ENCODE measurements around the gene PXDN.

Gene PXDN

GRCh38 chr2:1693723-1694122, 50.6 kb downstream of the PXDN start:
- H3K9ac ChIP-seq (ENCODE audit: insufficient read length, low read depth) = no peak overlapping the region
- no peaks in the 10 kb centered on the region for H3K9me3 ChIP-seq (ENCODE audit: insufficient read depth, low read length)
- no peak overlapping the region for H3K4me3 ChIP-seq (ENCODE audit: insufficient read length, low read depth)
- DNase-seq (ENCODE audit: low read depth, low spot score) = no peak
- peaks cover 35% of the 10 kb centered on the region for H3K36me3 ChIP-seq (ENCODE audit: insufficient read depth, insufficient read length, low read length)
- no peaks in the 10 kb centered on the region for H3K4me1 ChIP-seq (ENCODE audit: insufficient read depth, insufficient read length)
- H3K27me3 ChIP-seq (ENCODE audit: insufficient read depth, insufficient read length) = no peaks in the 10 kb centered on the region
- TF ChIP-seq YY1 (IDR thresholded peaks at IDR 0.05; ENCODE audit: insufficient read depth, insufficient read length) (no peak), ZNF274 (IDR thresholded peaks at IDR 0.05; ENCODE audit: low read depth, low read length) (no peak), SUZ12 (IDR thresholded peaks at IDR 0.05; ENCODE audit: extremely low read depth, insufficient read depth, insufficient read length) (no peak)

DNA sequence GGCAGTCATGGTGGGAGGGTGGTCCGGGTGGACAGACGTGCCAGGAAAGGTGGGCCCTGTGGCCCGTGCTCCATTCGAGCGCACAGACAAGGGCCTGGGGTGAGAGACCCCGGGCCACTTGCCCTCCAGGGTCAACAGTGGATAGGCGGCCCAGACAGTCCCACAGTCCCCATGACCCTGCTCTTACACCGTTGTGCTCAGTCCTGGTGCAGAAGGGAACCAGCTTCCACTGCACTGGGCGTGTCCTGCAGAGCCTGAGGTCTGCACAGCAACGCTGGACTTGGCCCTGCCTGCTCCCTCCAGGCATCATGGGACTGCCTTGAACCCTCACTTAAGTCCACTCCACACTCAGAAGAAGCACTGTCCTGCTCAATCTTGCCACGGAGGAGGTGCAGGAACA, 52.0 kb downstream of the PXDN start:
- Histone ChIP-seq H3K36me3 (ENCODE audit: insufficient read depth, insufficient read length, low read length) (peaks cover 46% of the 10 kb centered on the region), H3K4me1 (ENCODE audit: insufficient read depth, insufficient read length) (peaks cover 3% of the 10 kb centered on the region), H3K27me3 (ENCODE audit: insufficient read depth, insufficient read length) (no peaks in the 10 kb centered on the region), H3K4me3 (ENCODE audit: insufficient read length, low read depth) (no peak overlapping the region), H3K9ac (ENCODE audit: insufficient read length, low read depth) (no peak overlapping the region), H3K9me3 (ENCODE audit: insufficient read depth, low read length) (no peaks in the 10 kb centered on the region)
- DNase-seq (ENCODE audit: low read depth, low spot score) = no peak
- TF ChIP-seq SUZ12 (IDR thresholded peaks at IDR 0.05; ENCODE audit: extremely low read depth, insufficient read depth, insufficient read length) (no peak), YY1 (IDR thresholded peaks at IDR 0.05; ENCODE audit: insufficient read depth, insufficient read length) (no peak), ZNF274 (IDR thresholded peaks at IDR 0.05; ENCODE audit: low read depth, low read length) (no peak)

GRCh38 chr2:1691366-1691765, 52.9 kb downstream of the PXDN start:
- peaks cover 54% of the 10 kb centered on the region for H3K36me3 ChIP-seq (ENCODE audit: insufficient read depth, insufficient read length, low read length)
- H3K27me3 ChIP-seq (ENCODE audit: insufficient read depth, insufficient read length) = no peaks in the 10 kb centered on the region

DNA sequence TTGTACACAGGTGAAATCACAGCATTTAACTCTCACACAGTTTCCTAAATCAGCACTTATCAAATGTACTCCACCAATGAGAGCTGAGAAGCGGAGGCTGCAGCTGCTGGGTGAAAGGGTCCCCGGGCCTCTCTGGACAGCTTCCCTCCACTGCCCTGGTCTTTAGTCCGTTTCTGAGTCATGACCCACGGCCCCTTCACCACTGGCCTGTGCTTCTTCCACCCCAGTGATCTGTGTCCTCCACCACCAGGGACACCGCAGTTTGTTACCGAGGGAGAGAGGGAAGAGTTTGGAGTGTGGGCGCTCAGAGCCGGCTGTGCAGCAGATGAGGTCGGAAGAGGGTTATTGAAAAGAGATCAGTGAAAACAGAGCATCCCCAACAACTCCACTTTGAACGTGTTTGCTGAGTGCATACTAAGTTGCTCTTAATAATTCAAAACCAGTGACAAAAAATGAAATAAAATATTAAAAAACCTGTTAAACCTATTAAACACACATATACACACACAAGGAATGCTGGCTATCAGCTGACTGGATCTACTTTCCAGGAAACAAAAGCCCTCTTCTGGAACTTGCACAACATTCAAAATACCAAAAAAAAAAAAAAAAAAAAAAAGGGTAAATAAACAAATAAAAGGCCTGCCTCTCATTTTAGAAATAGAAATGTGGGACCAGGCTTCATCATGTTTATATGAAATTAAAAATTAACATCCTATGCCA, 54.1 kb downstream of the PXDN start:
- no peak for DNase-seq (ENCODE audit: low read depth, low spot score)
- no peaks in the 10 kb centered on the region for H3K27me3 ChIP-seq (ENCODE audit: insufficient read depth, insufficient read length)
- H3K4me3 ChIP-seq (ENCODE audit: insufficient read length, low read depth) = no peak overlapping the region
- H3K9me3 ChIP-seq (ENCODE audit: insufficient read depth, low read length) = no peaks in the 10 kb centered on the region
- H3K36me3 ChIP-seq (ENCODE audit: insufficient read depth, insufficient read length, low read length) = peaks cover 56% of the 10 kb centered on the region
- no peak for TF ChIP-seq ZNF274 (IDR thresholded peaks at IDR 0.05; ENCODE audit: low read depth, low read length)
- TF ChIP-seq SUZ12 (IDR thresholded peaks at IDR 0.05; ENCODE audit: extremely low read depth, insufficient read depth, insufficient read length) = no peak
- TF ChIP-seq YY1 (IDR thresholded peaks at IDR 0.05; ENCODE audit: insufficient read depth, insufficient read length) = no peak
- H3K4me1 ChIP-seq (ENCODE audit: insufficient read depth, insufficient read length) = peaks cover 11% of the 10 kb centered on the region
- no peak overlapping the region for H3K9ac ChIP-seq (ENCODE audit: insufficient read length, low read depth)

More at GRCh38 chr2:1691366-1691765, 52.9 kb downstream of the PXDN start:
- Histone ChIP-seq H3K4me3 (ENCODE audit: insufficient read length, low read depth) (no peak overlapping the region), H3K9ac (ENCODE audit: insufficient read length, low read depth) (no peak overlapping the region), H3K9me3 (ENCODE audit: insufficient read depth, low read length) (no peaks in the 10 kb centered on the region), H3K4me1 (ENCODE audit: insufficient read depth, insufficient read length) (peaks cover 11% of the 10 kb centered on the region)
- TF ChIP-seq SUZ12 (IDR thresholded peaks at IDR 0.05; ENCODE audit: extremely low read depth, insufficient read depth, insufficient read length) = no peak
- no peak for DNase-seq (ENCODE audit: low read depth, low spot score)

DNA sequence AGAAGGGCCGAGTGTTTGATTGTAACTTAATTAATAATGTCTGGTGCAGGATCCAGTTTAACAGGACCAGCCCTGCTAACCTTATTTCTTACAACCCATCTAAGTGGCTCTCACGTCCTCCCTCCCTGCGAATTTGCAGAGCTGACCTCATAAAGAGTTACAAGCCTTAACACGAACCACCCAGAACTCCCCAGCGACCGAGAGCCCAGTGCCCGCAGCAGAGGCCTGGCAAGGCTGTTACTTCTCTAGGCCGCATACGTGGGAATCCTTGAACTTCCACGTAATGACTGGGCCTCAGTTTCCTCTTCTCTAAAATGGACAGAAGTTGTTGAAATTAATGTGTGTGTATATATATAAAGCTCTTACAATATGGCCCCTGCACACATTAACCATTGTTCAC, 55.5 kb downstream of the PXDN start:
- H3K9ac ChIP-seq (ENCODE audit: insufficient read length, low read depth) = no peak overlapping the region
- peaks cover 62% of the 10 kb centered on the region for H3K36me3 ChIP-seq (ENCODE audit: insufficient read depth, insufficient read length, low read length)
- TF ChIP-seq ZNF274 (IDR thresholded peaks at IDR 0.05; ENCODE audit: low read depth, low read length) = no peak
- H3K4me1 ChIP-seq (ENCODE audit: insufficient read depth, insufficient read length) = peaks cover 11% of the 10 kb centered on the region
- H3K27me3 ChIP-seq (ENCODE audit: insufficient read depth, insufficient read length) = no peaks in the 10 kb centered on the region
- no peak overlapping the region for H3K4me3 ChIP-seq (ENCODE audit: insufficient read length, low read depth)
- DNase-seq (ENCODE audit: low read depth, low spot score) = no peak
- no peaks in the 10 kb centered on the region for H3K9me3 ChIP-seq (ENCODE audit: insufficient read depth, low read length)

GRCh38 chr2:1688161-1688560, 56.2 kb downstream of the PXDN start:
- H3K9me3 ChIP-seq (ENCODE audit: insufficient read depth, low read length) = no peaks in the 10 kb centered on the region
- H3K4me1 ChIP-seq (ENCODE audit: insufficient read depth, insufficient read length) = peaks cover 11% of the 10 kb centered on the region
- H3K36me3 ChIP-seq (ENCODE audit: insufficient read depth, insufficient read length, low read length) = peaks cover 67% of the 10 kb centered on the region
- H3K27me3 ChIP-seq (ENCODE audit: insufficient read depth, insufficient read length) = no peaks in the 10 kb centered on the region
- DNase-seq (ENCODE audit: low read depth, low spot score) = no peak
- no peak for TF ChIP-seq YY1 (IDR thresholded peaks at IDR 0.05; ENCODE audit: insufficient read depth, insufficient read length)
- TF ChIP-seq SUZ12 (IDR thresholded peaks at IDR 0.05; ENCODE audit: extremely low read depth, insufficient read depth, insufficient read length) = no peak
- TF ChIP-seq ZNF274 (IDR thresholded peaks at IDR 0.05; ENCODE audit: low read depth, low read length) = no peak
- H3K4me3 ChIP-seq (ENCODE audit: insufficient read length, low read depth) = no peak overlapping the region
- no peak overlapping the region for H3K9ac ChIP-seq (ENCODE audit: insufficient read length, low read depth)

- H3K9me3 ChIP-seq (ENCODE audit: insufficient read depth, low read length) = no peaks in the 10 kb centered on the region
- no peak for TF ChIP-seq YY1 (IDR thresholded peaks at IDR 0.05; ENCODE audit: insufficient read depth, insufficient read length)
- DNase-seq (ENCODE audit: low read depth, low spot score) = no peak
- H3K4me3 ChIP-seq (ENCODE audit: insufficient read length, low read depth) = no peak overlapping the region
- H3K4me1 ChIP-seq (ENCODE audit: insufficient read depth, insufficient read length) = peaks cover 11% of the 10 kb centered on the region
- H3K9ac ChIP-seq (ENCODE audit: insufficient read length, low read depth) = no peak overlapping the region
- peaks cover 66% of the 10 kb centered on the region for H3K36me3 ChIP-seq (ENCODE audit: insufficient read depth, insufficient read length, low read length)
- no peaks in the 10 kb centered on the region for H3K27me3 ChIP-seq (ENCODE audit: insufficient read depth, insufficient read length)
Measured at GRCh38 chr2:1687254-1687653, 57.1 kb downstream of the PXDN start.

- no peak overlapping the region for H3K9ac ChIP-seq (ENCODE audit: insufficient read length, low read depth)
- H3K27me3 ChIP-seq (ENCODE audit: insufficient read depth, insufficient read length) = no peaks in the 10 kb centered on the region
- H3K9me3 ChIP-seq (ENCODE audit: insufficient read depth, low read length) = no peaks in the 10 kb centered on the region
- peaks cover 65% of the 10 kb centered on the region for H3K36me3 ChIP-seq (ENCODE audit: insufficient read depth, insufficient read length, low read length)
- TF ChIP-seq SUZ12 (IDR thresholded peaks at IDR 0.05; ENCODE audit: extremely low read depth, insufficient read depth, insufficient read length) (no peak), YY1 (IDR thresholded peaks at IDR 0.05; ENCODE audit: insufficient read depth, insufficient read length) (no peak), ZNF274 (IDR thresholded peaks at IDR 0.05; ENCODE audit: low read depth, low read length) (no peak)
- DNase-seq (ENCODE audit: low read depth, low spot score) = no peak
- H3K4me3 ChIP-seq (ENCODE audit: insufficient read length, low read depth) = no peak overlapping the region
- H3K4me1 ChIP-seq (ENCODE audit: insufficient read depth, insufficient read length) = peaks cover 11% of the 10 kb centered on the region
Measured at GRCh38 chr2:1686784-1687105, 57.6 kb downstream of the PXDN start.

All from NT2/D1 (cell line).